Mesenchymal stem cell (in vitro differentiated cells and primary cell): ENCODE measurements around the gene HRAS.

Experiments used
- DNase-seq: peaks from one replicate; pipeline ENCODE4 v3.0.0-alpha.2; 2013
- H2AFZ ChIP-seq: one replicate; pipeline ENCODE4 v1.6.1; 2013; ENCODE audit warnings: low read depth, mild to moderate bottlenecking, control low read depth, inconsistent platforms, low read length, moderate library complexity
- H2AK5ac ChIP-seq: 2 replicates; pipeline ENCODE4 v1.6.1; 2013; ENCODE audit warnings: low read length, moderate library complexity, mild to moderate bottlenecking, inconsistent platforms; ENCODE audit not compliant: severe bottlenecking
- H2BK120ac ChIP-seq: one replicate; pipeline ENCODE4 v1.6.1; 2013; ENCODE audit warnings: low read depth, mild to moderate bottlenecking, inconsistent platforms, low read length, moderate library complexity
- H2BK12ac ChIP-seq, 2 experiments: one replicate each; pipeline ENCODE4 v1.6.1; 2013; ENCODE audit warnings: inconsistent platforms in 2 of 2, low read length in 2 of 2, mild to moderate bottlenecking in 2 of 2, moderate library complexity in 2 of 2, control low read depth in 1 of 2
- H2BK15ac ChIP-seq: one replicate; pipeline ENCODE4 v1.6.1; 2013; ENCODE audit warnings: mild to moderate bottlenecking, low read depth, inconsistent platforms; ENCODE audit not compliant: poor library complexity, severe bottlenecking
- H2BK5ac ChIP-seq: 2 replicates; pipeline ENCODE4 v1.6.1; 2013; ENCODE audit warnings: low read depth, mild to moderate bottlenecking, low read length, control low read depth, inconsistent platforms; ENCODE audit not compliant: poor library complexity, severe bottlenecking
- H3K14ac ChIP-seq, 2 experiments: one replicate each; pipeline ENCODE4 v1.6.1; 2013; ENCODE audit warnings: inconsistent platforms in 2 of 2, low read length in 2 of 2, control low read depth in 1 of 2, mild to moderate bottlenecking in 1 of 2, moderate library complexity in 1 of 2
- H3K18ac ChIP-seq, 2 experiments: one replicate each; pipeline ENCODE4 v1.6.1; 2013; ENCODE audit warnings: inconsistent platforms in 2 of 2, low read length in 2 of 2, control low read depth in 1 of 2, low read depth in 1 of 2, mild to moderate bottlenecking in 1 of 2
- H3K23ac ChIP-seq, 2 experiments: one replicate each; pipeline ENCODE4 v1.6.1; 2013; ENCODE audit warnings: inconsistent platforms in 2 of 2, low read length in 2 of 2, mild to moderate bottlenecking in 2 of 2, moderate library complexity in 2 of 2, control low read depth in 1 of 2
- H3K27ac ChIP-seq: 2 replicates; pipeline ENCODE4 v1.5.1; 2013; ENCODE audit warnings: mild to moderate bottlenecking, moderate library complexity, low read length, control low read depth, inconsistent platforms; ENCODE audit not compliant: poor library complexity, severe bottlenecking
- H3K27me3 ChIP-seq, 2 experiments: 2 replicates each; pipeline versions ENCODE4 v1.6.1 to v1.7.0; 2013; ENCODE audit warnings: low read length in 2 of 2, mild to moderate bottlenecking in 2 of 2, moderate library complexity in 2 of 2, control low read depth in 1 of 2, inconsistent platforms in 1 of 2; ENCODE audit not compliant: control insufficient read depth in 1 of 2, insufficient read depth in 1 of 2
- H3K36me3 ChIP-seq, 2 experiments: 2 replicates each; pipeline versions ENCODE4 v1.6.1 to v1.7.0; 2013; ENCODE audit warnings: low read length in 2 of 2, control low read depth in 1 of 2, inconsistent platforms in 1 of 2, low read depth in 1 of 2, mild to moderate bottlenecking in 1 of 2; ENCODE audit not compliant: insufficient read depth in 2 of 2, control insufficient read depth in 1 of 2
- H3K4ac ChIP-seq, 2 experiments: one replicate each; pipeline ENCODE4 v1.6.1; 2013; ENCODE audit warnings: inconsistent platforms in 2 of 2, low read length in 2 of 2, mild to moderate bottlenecking in 2 of 2, moderate library complexity in 2 of 2, control low read depth in 1 of 2, low read depth in 1 of 2
- H3K4me1 ChIP-seq: 2 replicates; pipeline ENCODE4 v1.6.1; 2013; ENCODE audit warnings: low read depth, low read length, control low read depth; ENCODE audit not compliant: control insufficient read depth, insufficient read depth
- H3K4me2 ChIP-seq: 2 replicates; pipeline ENCODE4 v1.6.1; 2013; ENCODE audit warnings: low read length, mild to moderate bottlenecking, inconsistent platforms; ENCODE audit not compliant: poor library complexity, severe bottlenecking
- H3K4me3 ChIP-seq, 2 experiments: 2 replicates each; pipeline versions ENCODE4 v1.5.1 to v1.7.0; 2013; ENCODE audit warnings: low read length in 2 of 2, mild to moderate bottlenecking in 2 of 2, control low read depth in 1 of 2, low read depth in 1 of 2; ENCODE audit not compliant: insufficient read depth in 1 of 2
- H3K79me1 ChIP-seq: replicated peaks from 2 replicates; pipeline ENCODE4 v1.6.1; 2013; ENCODE audit warnings: mild to moderate bottlenecking, control low read depth, low read length, inconsistent platforms; ENCODE audit not compliant: poor library complexity, severe bottlenecking
- H3K9ac ChIP-seq: 2 replicates; pipeline ENCODE4 v1.7.0; 2013; ENCODE audit warnings: mild to moderate bottlenecking, low read length, moderate library complexity
- H3K9me3 ChIP-seq: 2 replicates; pipeline ENCODE4 v1.7.0; 2013; ENCODE audit warnings: mild to moderate bottlenecking, low read length; ENCODE audit not compliant: control insufficient read depth
- H4K8ac ChIP-seq: one replicate; pipeline ENCODE4 v1.6.1; 2013; ENCODE audit warnings: inconsistent platforms, mild to moderate bottlenecking, low read length, moderate library complexity
- H4K91ac ChIP-seq: one replicate; pipeline ENCODE4 v1.6.1; 2013; ENCODE audit warnings: mild to moderate bottlenecking, low read length, inconsistent platforms
- WGBS: methylation state at CpG from one replicate; pipeline ENCODE4 v1.1.7; 2013; ENCODE audit warnings: mixed read lengths; 5-methylcytosine and 5-hydroxymethylcytosine counted together

The HRAS gene

DNA sequence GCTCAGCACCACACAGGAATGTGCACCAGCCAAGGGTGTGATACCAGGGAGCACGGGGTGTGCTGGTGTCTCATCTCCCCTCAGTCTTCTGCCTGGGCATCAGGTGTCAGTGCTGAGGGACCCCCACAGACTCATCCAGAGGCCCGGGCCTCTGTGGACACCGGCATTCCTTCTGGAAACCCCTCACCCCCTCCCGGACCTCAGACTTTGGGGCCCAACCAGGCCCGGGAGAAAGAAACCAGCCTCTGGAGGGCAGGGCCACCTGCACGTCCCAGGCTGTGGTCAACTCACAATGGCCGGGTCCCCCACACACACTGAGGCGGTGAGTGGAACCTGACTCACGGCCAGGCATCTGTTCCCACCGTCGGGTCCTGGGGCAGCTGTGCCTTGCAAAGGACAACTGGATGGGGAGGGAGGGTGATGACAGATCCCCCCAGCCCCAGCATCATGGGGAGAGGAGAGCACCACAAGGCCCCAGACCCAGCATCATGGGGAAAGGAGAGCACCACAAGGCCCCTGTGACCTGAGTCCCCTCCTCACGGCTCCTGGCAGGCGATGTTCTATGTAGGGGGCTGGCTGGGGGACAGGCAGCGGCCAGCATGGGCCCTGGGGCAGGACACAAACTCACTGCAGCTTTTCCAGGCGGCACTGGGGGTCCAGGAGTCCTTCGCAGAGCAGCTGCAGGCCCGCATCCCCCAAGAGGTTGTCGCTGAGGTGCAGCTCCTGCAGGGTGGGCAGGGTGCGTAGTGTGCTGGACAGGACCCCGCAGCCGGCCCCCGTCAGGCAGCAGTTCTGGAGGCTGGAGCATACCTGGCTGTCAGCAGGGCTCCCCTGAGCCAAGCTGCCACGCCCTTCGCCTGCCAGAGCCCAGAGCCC lies 35.9 kb downstream of the HRAS start:
- 98% methylated on average over 24 of the region's 24 CpGs for WGBS

DNA sequence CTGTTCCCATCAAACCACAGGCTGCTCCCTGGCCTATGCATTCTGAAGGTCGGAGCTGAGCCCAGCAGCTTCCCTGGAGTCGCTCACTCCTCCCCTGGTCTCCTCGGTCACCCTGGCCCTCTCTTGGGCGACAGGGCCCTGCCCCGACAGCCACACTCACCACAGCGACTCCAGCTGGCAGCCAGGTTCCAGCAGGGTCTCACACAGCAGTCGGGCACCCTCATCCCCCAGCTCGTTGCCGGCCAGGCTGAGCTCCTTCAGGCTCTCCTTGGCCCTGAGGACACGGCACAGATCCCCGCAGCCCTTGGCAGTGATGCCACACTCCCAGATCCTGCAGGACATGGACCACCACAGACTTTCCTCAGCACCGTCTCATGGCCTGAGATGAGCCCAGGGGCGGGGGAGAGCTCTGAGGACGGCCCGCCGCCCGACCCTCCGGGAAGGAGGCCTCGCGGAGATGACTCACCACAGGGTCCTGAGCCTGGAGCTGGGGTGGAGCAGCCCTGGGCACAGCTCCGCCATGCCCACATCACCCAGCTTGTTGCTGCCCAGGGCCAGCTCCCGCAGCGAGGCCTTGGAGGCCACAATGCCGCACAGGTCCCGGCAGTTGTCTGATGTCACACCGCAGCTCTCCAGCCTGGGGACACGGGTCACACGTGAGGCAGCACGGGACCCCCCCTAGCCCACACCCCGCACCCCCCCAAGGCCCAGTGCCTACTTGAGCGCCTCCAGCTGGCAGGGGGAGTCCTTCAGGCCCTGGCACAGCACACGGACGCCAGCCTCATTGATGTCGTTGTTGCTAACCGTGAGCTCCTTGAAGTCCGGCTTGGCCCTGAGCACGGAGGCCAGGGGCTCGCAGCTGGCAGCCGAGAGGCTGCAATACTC lies 36.8 kb downstream of the HRAS start:
- Histone ChIP-seq H3K4me1 (peaks cover 16% of the 10 kb centered on the region), H3K23ac (no peak overlapping the region), H2BK12ac (no peak overlapping the region), H3K18ac (no peak overlapping the region), H2BK120ac (no peak overlapping the region), H3K27ac (no peak overlapping the region), H3K4ac (no peak overlapping the region), H2BK15ac (no peak overlapping the region), H3K36me3 (peaks cover 83 to 93% of the 10 kb centered on the region in 2 experiments), H3K27me3 (no peaks in the 10 kb centered on the region), H4K91ac (no peak overlapping the region), H3K9ac (no peak overlapping the region), H4K8ac (no peak overlapping the region), H3K79me1 (peaks cover 47% of the 10 kb centered on the region), H2BK5ac (no peak overlapping the region), H3K14ac (no peak overlapping the region), H3K4me3 (no peak overlapping the region), H3K4me2 (no peak overlapping the region), H3K9me3 (no peaks in the 10 kb centered on the region), H2AFZ (no peak overlapping the region), H2AK5ac (no peak overlapping the region)
- DNase-seq = no peak
- 98% methylated on average over 39 of the region's 39 CpGs for WGBS

More for the DNA sequence above, 35.9 kb downstream of the HRAS start:
- H2BK5ac ChIP-seq = no peak overlapping the region
- H3K4me1 ChIP-seq = peaks cover 21% of the 10 kb centered on the region
- no peak overlapping the region for H2AFZ ChIP-seq
- H3K9me3 ChIP-seq = no peaks in the 10 kb centered on the region
- H3K27me3 ChIP-seq = no peaks in the 10 kb centered on the region
- no peak overlapping the region for H2BK15ac ChIP-seq
- no peak overlapping the region for H2AK5ac ChIP-seq
- H3K23ac ChIP-seq = no peak overlapping the region
- H3K14ac ChIP-seq = no peak overlapping the region
- no peak overlapping the region for H3K27ac ChIP-seq
- H3K9ac ChIP-seq = no peak overlapping the region
- H3K4me2 ChIP-seq = no peak overlapping the region
- no peak for DNase-seq
- peaks cover 76 to 93% of the 10 kb centered on the region in 2 experiments for H3K36me3 ChIP-seq
- no peak overlapping the region for H2BK120ac ChIP-seq
- H2BK12ac ChIP-seq = no peak overlapping the region
- no peak overlapping the region for H3K18ac ChIP-seq
- H3K4ac ChIP-seq = no peak overlapping the region
- no peak overlapping the region for H4K8ac ChIP-seq
- H4K91ac ChIP-seq = no peak overlapping the region
- no peak overlapping the region for H3K4me3 ChIP-seq
- H3K79me1 ChIP-seq = peaks cover 52% of the 10 kb centered on the region

DNA sequence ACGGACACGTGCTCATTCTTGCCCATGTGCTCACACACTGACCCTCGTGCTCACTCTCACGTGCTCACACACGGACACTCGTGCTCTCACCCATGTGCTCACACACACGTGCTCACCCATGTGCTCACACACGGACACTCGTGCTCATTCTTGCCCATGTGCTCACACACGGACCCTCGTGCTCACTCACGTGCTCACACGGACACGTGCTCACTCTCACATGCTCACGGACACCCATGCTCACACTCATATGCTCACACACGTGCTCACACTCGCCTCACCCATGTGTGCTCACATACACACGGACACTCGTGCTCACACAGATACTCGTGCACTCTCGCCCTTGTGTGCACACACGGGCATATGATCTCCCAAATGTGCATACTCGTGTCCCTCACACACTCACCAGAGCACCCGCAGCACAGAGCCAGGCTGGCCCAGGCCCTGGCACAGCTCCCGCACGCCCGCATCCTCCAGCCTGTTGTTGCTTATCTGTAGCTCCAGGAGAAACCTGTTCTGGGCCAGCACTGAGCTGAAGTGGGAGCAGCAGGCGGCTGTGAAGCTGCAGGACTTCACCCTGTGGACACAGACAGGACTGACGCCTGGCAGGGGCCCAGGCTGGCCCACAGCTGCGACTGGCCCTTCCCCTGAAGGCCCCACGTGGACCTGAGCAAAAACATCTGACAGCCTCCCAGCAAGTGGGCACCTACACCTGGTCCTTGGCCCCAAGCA lies 37.6 kb downstream of the HRAS start:
- Histone ChIP-seq H2BK15ac (no peak overlapping the region), H2AK5ac (no peak overlapping the region), H3K18ac (no peak overlapping the region), H2BK5ac (no peak overlapping the region), H2BK120ac (no peak overlapping the region), H4K91ac (peak overlapping the region; percentile 63), H2BK12ac (no peak overlapping the region), H3K14ac (no peak overlapping the region), H3K4ac (no peak overlapping the region), H3K27ac (no peak overlapping the region), H3K79me1 (peaks cover 44% of the 10 kb centered on the region), H3K27me3 (no peaks in the 10 kb centered on the region), H3K4me3 (no peak overlapping the region), H4K8ac (no peak overlapping the region), H3K23ac (no peak overlapping the region), H3K4me1 (peaks cover 18% of the 10 kb centered on the region), H3K9ac (no peak overlapping the region), H3K9me3 (no peaks in the 10 kb centered on the region), H2AFZ (no peak overlapping the region), H3K36me3 (peaks cover 89 to 92% of the 10 kb centered on the region in 2 experiments), H3K4me2 (no peak overlapping the region)
- no peak for DNase-seq
- WGBS = 97% methylated on average over 31 of the region's 31 CpGs
